Right atrium auricular region (tissue), 2 donors: ENCODE measurements around the gene C19orf47. TPM values are rescaled to one million over a fixed set of nuclear protein-coding genes. Genes with fewer than 3 reads are reported as not detected.

Experiments
- DNase-seq: peaks from one replicate; pipeline ENCODE4 v3.0.0-alpha.2; 2019; ENCODE audit warnings: low spot score
- H3K27ac ChIP-seq, 2 donors: fragments of 200-600 bp; sonication (generic); 1 replicate in 1 of 2; 2 replicates in 1 of 2; pipeline ENCODE4 v1.5.1; 2016 to 2019
- H3K27me3 ChIP-seq, 2 donors: fragments of 200-600 bp; sonication (generic); one replicate each; pipeline versions ENCODE4 v1.5.1 to v1.6.0; 2017 to 2019
- H3K36me3 ChIP-seq: fragments of 200-600 bp; sonication (generic); one replicate; pipeline ENCODE4 v1.5.1; 2016
- H3K4me1 ChIP-seq, 2 donors: fragments of 200-600 bp; sonication (generic); one replicate each; pipeline versions ENCODE4 v1.5.1 to v1.6.0; 2017 to 2019
- H3K4me3 ChIP-seq, 2 donors: fragments of 200-600 bp; sonication (generic); 1 replicate in 1 of 2; 2 replicates in 1 of 2; pipeline ENCODE4 v1.5.1; 2017 to 2019; ENCODE audit warnings: mild to moderate bottlenecking in 1 of 2, moderate library complexity in 1 of 2
- H3K9me3 ChIP-seq, 2 donors: fragments of 200-600 bp; sonication (generic); one replicate each; pipeline ENCODE4 v1.5.1; 2019
- total RNA-seq, 2 donors: library from RNA; depleted of rRNA; stranded (reverse); fragments of >200 nt; gene quantifications; one replicate each; pipeline ENCODE4 v1.1.0, GENCODE V29; 2016
- TF ChIP-seq, protein P1 (sequence below), 2 donors: fragments of 200-600 bp; sonication (generic); IDR thresholded peaks; one replicate each; pipeline ENCODE4 v1.5.1; 2019; ENCODE audit warnings: antibody characterized with exemption in 2 of 2

C19orf47 gene
- total RNA-seq, 2 donors from 2014 or later: 58.2 to 88.2 TPM

GRCh38 chr19:40339018-40339728, 9.0 kb downstream of the C19orf47 start:
- Histone ChIP-seq H3K27me3 (no peaks in the 10 kb centered on the region), H3K4me3 (no peak overlapping the region), H3K4me1 (peaks cover 0 to 21% of the 10 kb centered on the region in 2 donors), H3K27ac (no peak overlapping the region), H3K9me3 (no peaks in the 10 kb centered on the region), H3K36me3 (peaks cover 23% of the 10 kb centered on the region)
- TF ChIP-seq, protein P1, sequence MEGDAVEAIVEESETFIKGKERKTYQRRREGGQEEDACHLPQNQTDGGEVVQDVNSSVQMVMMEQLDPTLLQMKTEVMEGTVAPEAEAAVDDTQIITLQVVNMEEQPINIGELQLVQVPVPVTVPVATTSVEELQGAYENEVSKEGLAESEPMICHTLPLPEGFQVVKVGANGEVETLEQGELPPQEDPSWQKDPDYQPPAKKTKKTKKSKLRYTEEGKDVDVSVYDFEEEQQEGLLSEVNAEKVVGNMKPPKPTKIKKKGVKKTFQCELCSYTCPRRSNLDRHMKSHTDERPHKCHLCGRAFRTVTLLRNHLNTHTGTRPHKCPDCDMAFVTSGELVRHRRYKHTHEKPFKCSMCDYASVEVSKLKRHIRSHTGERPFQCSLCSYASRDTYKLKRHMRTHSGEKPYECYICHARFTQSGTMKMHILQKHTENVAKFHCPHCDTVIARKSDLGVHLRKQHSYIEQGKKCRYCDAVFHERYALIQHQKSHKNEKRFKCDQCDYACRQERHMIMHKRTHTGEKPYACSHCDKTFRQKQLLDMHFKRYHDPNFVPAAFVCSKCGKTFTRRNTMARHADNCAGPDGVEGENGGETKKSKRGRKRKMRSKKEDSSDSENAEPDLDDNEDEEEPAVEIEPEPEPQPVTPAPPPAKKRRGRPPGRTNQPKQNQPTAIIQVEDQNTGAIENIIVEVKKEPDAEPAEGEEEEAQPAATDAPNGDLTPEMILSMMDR (IDR thresholded peaks at IDR 0.05): no peak
- DNase-seq: no peak

DNA sequence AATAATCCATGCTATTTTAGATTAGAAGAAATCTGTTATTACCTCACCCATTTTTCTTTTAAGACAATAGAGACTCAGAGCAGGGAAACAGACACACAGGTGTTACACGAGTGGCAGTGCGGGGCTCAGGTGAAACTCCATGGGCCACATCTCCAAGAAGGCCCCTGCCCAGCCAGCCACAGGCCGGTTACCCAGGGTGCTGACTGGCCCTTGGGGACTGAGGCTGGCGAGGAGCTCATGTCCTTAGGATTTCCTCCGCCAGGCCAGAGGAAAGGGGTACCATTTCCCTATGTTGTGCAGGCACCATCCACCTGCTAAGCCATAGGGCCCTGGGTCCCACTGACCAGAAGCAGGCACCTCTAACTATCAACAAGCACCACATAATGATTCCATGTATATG, 10.6 kb downstream of the C19orf47 start:
- Histone ChIP-seq H3K27me3 (no peaks in the 10 kb centered on the region), H3K27ac (no peak overlapping the region), H3K4me1 (peaks cover 0 to 11% of the 10 kb centered on the region in 2 donors), H3K4me3 (no peak overlapping the region), H3K9me3 (no peaks in the 10 kb centered on the region), H3K36me3 (peaks cover 39% of the 10 kb centered on the region)
- DNase-seq: no peak
- TF ChIP-seq, protein P1 (IDR thresholded peaks at IDR 0.05): no peak

DNA sequence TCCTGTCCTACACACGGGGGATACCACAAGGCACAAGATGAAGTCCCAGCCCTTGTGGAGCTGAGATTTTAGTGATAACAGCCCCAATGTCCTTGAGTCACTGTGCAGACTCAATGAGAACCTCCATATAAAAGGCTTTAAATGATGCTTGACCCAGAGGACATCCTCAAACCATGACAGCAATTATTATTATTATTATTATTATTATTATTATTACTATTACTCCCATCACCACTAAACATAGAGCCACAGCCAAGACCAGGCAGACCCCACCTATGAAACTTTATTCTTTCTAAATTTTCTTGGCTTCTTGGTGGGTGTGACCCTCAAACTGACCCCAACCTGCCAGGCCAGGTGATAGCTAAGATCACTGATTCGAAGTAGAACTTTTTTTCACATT, 11.1 kb downstream of the C19orf47 start:
- H3K36me3 ChIP-seq: peaks cover 44% of the 10 kb centered on the region
- DNase-seq: no peak
- H3K4me1 ChIP-seq: peaks cover 0 to 6% of the 10 kb centered on the region in 2 donors
- no peak overlapping the region for H3K27ac ChIP-seq
- H3K27me3 ChIP-seq: no peaks in the 10 kb centered on the region
- H3K4me3 ChIP-seq: no peak overlapping the region
- H3K9me3 ChIP-seq: no peaks in the 10 kb centered on the region
- TF ChIP-seq, protein P1 (IDR thresholded peaks at IDR 0.05): no peak

GRCh38 chr19:40336601-40336900, 11.6 kb downstream of the C19orf47 start:
- no peak overlapping the region for H3K4me3 ChIP-seq
- peaks cover 0 to 5% of the 10 kb centered on the region in 2 donors for H3K4me1 ChIP-seq
- no peaks in the 10 kb centered on the region for H3K9me3 ChIP-seq
- DNase-seq: no peak
- H3K27me3 ChIP-seq: no peaks in the 10 kb centered on the region
- H3K36me3 ChIP-seq: peaks cover 49% of the 10 kb centered on the region
- TF ChIP-seq, protein P1 (IDR thresholded peaks at IDR 0.05): no peak
- no peak overlapping the region for H3K27ac ChIP-seq

- no peak for DNase-seq
- peaks cover 0 to 5% of the 10 kb centered on the region in 2 donors for H3K4me1 ChIP-seq
- no peaks in the 10 kb centered on the region for H3K9me3 ChIP-seq
- H3K36me3 ChIP-seq: peaks cover 55% of the 10 kb centered on the region
- H3K27me3 ChIP-seq: no peaks in the 10 kb centered on the region
- TF ChIP-seq, protein P1 (IDR thresholded peaks at IDR 0.05): no peak
- H3K4me3 ChIP-seq: no peak overlapping the region
- H3K27ac ChIP-seq: no peak overlapping the region
Measured at GRCh38 chr19:40335855-40336600, 12.2 kb downstream of the C19orf47 start.
